Superior temporal gyrus (tissue), 1 donor: ENCODE data around the gene DAB2IP.
"Not testable (repeated sequence)": the region's sequence is repeated elsewhere in the genome, so short reads cannot be mapped to it uniquely, and the experiment has no call there.

Source experiments
- DNase-seq: peaks from one replicate; pipeline ENCODE4 v3.0.0-alpha.2; 2016; ENCODE audit errors: extremely low spot score

The DAB2IP gene

DNA sequence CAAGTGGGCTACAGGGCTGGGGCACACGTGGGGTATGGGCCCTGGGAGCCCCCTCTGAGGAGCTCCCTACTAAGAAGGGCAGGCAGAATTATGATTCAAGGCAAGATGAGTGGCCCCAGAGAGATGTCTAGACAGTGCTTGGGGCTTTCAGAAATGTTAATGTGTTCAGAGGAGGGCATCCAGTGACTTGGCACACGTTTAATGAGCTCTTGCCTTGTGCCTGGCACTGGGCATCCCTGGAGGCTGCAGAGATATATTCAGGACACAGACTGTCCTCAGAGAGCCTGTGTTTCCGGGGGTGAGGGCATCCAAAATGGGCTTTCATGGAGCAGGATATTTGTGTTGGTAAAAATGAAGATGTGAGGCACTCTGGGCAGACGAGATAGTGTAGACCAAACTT is 25.4 kb upstream of the DAB2IP start:
- DNase-seq = no peak

DNA sequence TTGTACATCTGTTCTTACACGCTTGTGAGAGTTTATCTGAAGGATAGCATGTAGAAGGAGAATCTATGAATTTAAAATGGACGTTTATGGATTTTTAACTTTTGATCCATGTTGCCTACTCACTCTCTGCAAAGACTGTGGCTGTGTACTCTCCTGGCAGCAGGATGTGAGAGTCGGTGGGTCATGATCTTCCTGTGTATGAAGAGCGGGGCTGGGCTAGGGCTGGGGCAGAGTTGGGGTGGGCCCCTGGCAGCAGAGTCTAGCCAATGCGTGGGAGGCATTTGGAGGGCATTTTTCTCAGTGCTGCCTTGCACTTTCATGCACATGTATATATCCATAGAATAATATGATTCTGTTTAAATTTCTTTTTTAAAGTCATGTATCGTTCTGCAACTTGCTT is 24.0 kb upstream of the DAB2IP start:
- no peak for DNase-seq

DNA sequence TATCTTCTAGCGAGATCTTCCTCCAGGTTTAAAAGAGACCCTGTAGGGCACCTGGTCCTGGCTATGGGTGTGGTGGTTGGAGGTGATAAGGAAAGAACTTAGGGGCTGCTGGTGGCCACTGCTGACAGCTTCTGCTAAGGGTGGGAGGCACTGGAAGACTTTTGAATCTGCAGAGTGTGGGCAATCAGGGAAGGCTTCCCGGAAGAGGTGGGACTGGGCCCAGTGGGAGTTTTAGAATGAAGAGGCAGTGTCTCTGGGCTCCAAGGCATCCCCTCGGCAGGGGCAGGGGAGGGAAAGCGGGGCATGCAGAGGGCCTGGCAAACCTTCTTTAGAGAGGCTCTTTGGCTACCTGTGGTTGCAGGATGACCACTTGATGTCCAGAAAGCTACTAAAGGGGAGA is 23.0 kb upstream of the DAB2IP start:
- no peak for DNase-seq

DNA sequence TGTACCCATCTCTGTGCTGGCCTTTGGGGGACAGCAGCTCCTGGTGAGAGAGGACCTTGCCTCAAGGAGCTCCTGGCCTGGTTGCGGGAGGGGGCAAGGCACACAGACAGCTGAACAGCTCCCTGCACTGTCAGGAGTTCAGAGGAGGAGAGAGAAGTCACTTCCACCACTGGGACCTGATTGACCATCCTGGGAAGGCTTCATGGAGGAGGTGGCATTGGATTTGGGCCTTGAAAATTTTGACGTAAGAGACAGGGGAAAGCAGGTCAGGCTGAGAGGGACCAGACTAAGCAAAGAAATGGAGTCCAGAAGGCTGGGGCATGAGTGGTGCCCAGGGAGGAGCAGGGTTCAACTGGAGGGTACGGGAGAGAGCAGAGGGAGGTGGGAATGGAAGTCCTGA is 20.3 kb upstream of the DAB2IP start:
- DNase-seq = no peak

DNA sequence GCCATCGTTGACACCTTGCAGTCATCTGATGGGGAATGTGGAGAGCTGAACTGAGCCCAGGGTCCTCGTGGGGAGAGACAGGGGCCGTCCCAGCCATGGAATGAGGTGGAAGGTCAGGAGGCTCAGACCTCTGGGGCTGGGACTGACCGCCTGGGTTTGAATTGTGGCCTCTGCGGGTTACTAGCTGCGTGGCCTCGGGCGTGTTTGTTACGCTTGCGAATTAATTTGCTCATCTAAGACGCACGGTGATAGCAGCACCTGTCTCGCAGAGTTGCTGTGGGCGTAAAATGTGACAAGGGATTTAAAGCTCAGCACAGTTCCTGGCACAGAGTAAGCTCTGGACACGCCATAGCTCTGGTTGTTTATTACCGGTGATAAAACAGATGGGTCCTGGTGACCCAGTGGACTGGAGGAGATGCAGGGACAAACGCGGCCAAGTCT is 19.4 kb upstream of the DAB2IP start:
- DNase-seq = no peak

DNA sequence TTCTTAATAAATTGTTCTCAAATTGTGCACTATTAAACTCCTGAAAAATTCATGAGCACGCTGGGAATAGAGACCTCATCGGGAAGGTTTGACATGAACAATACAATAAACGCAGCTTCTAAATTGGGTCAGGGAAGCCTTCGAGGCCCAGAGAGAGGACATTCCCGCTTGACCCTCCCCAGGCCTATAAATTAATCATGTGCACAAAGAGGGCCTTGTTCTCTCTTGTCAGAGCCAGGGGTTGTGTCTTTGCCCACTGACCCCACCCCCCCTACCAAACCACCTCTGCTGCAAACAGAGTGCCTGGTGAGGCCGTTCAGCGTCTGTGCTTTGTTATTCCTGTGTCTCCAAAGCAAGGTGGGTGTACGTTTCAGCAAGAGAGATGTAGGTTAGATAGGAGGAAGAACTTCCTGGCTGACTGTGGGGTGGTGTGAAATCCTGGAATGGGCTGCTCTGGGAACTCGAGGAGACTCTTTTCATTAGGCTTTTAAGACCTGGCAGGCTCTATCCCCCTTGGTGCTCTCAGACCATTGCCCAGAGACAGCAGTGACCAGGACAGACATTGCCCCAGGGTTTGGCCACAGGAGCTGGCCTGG is 18.2 kb upstream of the DAB2IP start:
- DNase-seq = no peak

DNA sequence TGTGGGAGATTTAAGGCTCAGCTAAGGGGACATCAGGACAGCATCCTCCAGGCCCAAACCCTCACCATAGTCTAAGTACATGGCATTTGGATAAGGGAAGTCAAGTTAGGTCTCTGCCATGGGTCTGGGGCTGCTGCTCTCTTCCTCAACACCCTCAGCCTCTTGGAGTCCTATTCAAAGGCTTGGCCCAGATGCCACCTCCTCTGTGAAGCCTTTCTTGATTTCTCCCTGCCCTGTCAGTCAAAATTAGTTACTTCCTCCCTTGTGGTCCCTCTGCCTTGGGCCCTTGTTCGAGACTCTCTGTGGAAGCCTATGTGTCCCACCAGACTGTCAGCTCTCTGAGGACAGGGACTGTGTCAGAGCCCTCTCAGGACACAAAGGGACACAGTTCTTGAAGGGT is 17.7 kb upstream of the DAB2IP start:
- DNase-seq = no peak

DNA sequence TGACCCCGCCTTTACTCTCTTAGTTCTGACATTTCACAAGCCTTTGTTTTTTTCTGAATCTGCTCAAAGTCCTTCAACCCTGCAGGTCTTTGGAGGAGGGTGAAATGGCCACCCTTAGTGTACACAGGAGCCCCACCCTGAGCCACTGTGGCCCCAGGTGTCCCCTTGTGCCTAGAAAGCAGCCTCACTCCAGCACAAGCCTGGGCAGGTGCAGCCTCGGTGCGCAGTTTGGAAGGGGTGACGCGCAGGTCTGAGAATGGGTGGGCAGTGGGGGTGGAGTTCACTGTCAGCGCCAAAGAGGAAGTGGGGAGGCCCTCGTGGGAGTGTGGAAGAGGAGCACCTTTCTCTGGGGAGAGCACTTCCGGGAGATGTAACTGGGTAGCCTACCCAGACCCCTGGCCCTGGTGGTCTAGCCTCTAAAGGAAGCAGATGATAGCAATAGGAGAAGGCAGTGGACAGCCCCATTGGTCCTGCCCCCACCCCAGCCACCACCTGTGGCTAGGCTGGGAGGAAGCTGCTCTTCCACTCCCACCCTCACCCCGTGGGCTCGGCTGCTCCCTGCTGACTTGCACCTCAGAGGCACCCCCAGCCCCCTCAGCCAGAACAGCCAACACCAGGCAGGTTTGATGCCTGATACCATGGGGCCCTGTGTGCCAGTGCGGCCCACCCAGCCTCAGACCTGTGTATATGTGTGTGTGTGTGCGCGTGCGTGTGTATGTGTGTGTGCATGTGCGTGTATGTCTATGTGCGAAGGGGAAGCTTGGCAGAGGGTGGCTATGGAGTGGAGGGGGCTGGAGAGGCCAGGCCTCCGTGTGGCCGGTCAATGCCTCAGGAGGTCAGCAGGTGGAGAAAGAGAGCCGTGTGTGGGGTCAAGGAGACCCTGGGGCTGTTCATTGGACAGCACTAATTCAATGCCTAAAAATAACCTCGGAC is 16.8 kb upstream of the DAB2IP start:
- peak; percentile 60 for DNase-seq

DNA sequence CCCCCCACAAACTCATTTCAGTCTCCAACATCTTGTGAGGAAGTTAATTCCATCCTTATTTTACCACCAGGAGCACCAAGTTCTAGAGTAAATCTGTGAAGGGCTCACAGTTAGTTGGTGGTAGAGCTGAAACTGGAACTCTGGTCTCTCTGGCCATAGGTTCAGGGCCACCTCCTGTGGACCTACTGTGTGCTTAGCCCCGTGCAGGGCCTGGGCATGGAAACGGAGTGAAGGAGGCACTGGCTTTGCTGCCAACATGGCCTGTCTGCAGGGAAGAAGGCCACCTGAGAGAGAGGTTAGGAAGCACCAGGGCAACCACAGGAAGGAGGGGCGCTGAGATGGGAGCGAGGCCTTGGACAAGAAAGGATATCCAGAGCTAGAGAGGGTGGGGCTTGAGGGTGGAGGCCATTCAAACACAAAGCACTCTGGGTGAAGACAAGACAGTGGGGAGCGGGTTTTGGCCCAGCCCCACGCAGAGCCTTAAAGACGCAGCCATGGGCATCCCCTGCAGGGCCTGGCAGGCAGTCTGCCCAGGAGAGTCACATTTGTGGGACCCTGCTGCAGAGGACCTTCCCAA is 16.0 kb upstream of the DAB2IP start:
- DNase-seq = no peak

DNA sequence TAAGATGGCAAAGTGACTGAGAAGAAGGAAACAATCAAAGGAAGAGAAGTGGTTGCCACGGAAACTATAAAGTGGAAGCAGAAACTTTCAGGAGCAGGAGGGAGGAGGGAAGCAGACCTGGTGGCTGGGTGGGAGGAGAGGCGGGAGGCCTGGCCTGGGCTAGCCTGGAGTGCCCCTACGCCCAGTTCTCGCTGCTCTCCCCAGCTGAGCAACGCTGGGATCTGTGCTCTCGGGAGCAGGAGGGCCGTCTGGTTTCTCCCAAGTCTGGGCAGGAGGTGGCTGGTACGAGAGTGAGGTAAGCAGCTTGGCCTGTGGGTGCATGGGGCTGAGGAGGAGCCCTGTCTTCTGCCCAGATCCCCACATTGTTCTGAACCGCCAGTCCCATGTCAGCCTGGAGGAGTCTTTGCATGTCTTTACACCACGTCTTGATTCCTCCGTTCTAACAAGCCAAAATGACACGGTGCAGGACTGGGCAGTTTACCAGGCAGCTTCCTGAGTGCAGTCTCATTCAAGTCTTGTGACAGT is 15.0 kb upstream of the DAB2IP start:
- peak; percentile 45 for DNase-seq

DNA sequence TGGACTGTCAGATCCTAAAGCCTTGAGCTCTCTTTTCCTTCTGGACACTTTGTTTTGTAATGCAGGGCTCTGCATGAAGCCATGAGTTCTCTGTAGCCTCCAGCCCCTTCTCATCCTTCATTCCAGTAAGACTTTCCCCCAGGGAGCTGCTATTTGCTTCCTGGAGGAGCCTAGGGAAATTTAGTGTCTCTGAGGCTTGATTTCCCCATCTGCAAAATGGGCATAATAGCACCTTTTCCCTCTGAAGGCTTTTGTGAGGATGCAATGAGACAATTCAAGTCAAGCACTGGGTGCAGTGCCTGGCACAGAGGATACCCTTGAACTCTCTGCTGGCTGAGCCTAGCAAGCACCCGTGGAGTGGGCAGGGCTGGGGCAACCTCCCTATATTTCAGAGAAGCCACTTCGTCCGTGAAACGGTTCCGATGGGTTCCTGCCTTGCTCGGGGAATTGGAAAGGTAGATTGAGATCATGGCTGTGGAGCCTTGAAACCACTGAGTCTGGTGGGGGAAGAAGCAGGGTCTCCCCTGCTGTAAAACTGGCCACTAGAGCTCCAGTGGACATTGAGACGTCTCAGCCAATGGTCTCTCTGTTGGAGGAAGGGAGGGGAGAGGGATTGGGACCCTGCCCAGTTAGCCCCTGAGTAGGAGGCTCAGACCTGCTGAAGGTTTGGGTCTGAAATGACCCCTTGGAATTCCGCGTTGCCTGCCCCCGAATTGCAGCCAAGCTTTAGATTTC is 14.3 kb upstream of the DAB2IP start:
- no peak for DNase-seq

DNA sequence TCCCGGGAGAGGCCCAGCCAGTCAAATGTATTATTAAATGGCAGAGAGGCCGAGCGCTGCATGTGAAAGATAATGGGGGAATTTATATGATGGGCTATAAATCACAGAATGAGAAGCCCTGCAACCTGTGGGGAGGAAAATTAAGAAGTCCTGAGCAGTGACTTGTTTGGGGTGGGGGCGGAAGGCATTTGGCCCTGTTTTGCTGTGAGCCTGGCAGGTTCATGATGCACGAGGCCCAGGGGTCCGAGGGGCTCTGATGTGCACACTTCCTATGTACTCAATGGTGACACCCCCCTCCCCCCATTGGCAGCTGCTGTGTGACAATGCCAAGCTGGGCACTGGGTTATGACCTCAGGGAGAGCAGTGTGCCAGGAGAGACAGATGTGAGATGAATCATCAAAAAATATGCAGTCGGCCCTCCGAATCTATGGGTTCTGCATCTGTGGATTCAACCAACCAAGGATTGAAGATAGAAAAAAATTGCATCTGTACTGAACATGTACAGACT is 13.7 kb upstream of the DAB2IP start:
- DNase-seq = peak; percentile 92

DNA sequence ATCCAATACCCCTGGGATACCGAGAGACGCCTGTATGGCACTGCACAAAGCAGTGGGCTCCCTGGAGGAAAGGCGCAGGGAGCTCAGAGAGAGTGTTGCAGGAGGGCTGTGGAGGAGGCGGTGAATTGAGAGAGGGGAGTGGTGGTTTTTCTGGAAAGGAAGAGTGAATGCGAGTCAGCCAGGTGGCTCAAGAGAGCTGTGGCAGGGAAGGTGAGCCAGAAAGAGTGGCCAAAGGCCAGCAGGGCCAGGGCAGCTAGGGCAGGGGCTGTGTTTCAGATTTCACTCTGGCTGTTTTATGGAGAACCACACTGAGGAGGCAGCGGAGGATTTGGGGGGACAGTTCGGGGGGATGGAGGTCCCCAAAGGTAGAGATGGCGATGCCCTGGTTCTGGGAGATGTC is 13.0 kb upstream of the DAB2IP start:
- DNase-seq = no peak

DNA sequence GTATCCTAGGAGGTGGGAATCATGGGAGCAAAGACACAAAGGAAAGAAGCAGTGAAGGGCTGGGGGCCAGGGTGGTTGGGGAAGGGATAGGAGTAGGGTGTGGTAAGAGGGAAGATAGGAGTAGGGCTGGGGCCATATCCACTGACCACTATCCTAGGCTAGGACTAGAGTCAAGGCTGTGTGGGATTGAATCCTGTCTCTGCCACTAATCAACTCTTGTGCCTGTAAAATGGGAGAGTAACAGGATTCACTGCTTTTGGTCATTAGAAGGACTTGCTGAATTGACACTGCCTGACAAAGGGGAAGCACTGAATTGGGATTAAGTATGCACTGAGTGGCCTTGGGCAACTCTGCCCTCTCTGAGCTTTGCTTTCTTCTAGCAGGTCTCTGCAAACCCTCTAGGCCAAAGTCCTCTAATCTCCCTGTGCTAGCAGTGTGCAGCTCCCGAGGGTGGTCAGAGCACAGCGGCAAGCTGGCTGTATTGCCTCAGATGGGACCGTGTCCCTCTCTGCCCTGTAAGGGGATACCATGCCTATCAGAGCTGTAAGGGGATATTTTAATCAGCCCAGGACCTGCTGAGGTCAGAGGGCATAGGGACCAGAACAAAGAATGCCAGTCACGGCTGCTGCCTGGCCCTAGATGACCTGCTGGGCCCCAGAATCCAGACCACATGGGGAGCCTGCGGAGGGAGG is 12.4 kb upstream of the DAB2IP start:
- no peak for DNase-seq

DNA sequence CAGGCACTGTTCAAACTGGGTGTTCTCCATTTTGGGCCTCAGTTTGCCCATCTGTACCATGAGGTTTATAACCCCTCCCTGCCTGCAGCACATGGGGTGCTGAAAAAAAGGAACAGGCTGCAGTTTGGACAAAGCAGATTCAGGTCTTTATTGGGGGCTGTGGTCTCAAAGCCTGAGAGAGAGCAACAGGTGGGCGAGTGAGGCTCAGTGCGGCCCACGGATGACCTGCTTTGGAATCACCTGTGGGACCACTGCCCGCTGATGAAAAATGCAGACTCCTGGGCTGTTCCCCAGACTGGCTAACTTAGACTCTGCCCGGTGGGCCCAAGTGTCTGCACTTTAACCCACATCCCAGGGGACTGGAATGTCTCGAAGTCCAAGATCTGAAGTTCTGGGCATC is 11.8 kb upstream of the DAB2IP start:
- no peak for DNase-seq

DNA sequence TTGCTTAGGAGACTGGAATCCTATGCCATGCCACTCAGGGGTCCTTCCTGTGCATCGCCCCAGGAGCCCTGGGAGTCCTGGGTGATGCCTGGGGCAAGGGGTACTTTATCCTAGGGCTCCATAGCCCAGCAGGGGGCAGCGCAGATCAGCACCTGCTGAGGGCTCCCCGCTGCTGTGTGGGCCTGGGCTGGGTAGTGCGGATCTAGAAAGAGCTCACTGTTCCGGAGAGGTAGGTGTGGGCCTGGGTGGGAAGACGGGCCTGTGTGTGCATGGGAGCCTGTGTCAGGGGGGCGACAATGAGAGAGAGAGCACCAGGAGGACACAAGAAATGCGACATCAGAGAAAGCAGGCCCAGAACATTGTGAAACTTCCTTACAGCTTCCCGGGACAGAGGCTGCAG is 11.4 kb upstream of the DAB2IP start:
- DNase-seq = peak; percentile 66

DNA sequence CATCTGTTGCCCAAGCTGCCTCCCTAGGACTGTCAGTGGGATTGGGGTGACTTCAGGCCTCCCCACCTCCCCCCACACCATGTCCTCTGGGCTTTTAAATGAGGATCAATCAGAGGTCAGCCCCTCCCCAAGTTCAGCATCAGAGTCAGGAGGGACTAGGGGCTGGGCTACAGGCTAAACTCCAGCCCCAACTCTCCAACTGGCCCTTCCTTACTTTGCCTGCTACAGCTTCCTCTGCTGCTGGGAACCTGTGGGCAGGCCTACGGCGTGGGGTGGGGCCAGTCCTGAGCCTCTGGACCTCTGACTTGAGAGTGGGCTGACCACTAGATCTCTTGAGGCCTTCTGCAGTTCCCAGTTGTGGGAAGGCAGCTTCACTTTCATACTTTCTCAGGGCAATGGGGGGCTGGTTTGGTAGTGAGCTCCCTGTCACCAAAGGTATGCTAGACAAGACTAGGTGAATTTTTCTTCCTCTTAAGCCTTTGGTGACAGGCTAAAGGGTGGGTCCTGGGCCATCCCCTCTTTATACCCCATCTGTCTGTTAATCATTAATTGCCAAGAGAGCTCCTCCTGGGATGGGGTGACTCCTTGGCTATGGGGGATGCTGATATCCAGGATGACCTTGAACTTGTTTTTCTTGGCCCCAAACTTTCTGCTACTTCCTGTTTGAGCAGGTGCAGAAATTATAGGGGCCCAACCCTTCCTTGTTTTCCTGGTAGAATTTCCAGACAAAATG is 10.8 kb upstream of the DAB2IP start:
- no peak for DNase-seq

DNA sequence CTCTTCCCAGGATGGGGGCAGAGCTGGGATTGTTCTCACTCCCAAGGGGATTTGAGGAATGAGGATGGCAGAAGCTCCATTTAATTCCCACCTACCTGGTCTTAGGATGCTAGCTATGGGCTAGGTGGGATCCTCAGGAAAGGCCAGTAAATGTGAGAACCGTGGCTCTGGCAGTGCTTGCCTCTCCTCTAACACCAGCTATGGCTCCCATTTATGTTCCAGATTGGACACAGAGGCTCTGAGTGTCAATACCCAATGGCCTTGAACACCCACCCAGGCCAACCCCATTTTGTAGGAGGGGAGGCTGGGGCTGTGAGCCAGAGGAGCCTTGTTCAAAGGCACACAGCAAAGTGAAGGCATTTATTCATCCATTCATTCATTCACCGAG is 10.2 kb upstream of the DAB2IP start:
- DNase-seq = no peak

DNA sequence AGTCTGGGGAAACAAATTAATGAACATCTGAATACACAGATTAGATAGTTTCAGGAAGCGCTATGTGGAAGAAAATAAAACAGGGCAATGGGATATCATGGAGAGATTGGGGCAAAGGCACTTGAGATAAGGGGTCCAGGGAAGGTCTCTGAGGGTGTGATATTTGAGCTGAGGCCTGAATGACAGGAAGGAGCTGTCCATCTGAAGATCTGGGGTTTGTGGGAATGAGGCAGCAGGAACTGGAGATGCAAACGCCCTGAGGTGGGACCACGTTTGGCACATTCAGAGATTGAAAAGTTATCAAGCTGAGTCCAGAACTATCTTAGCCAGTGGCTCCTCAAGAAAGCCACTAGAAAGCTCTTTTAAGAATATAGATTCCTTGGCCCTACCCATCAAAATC is 8.7 kb upstream of the DAB2IP start:
- no peak for DNase-seq

DNA sequence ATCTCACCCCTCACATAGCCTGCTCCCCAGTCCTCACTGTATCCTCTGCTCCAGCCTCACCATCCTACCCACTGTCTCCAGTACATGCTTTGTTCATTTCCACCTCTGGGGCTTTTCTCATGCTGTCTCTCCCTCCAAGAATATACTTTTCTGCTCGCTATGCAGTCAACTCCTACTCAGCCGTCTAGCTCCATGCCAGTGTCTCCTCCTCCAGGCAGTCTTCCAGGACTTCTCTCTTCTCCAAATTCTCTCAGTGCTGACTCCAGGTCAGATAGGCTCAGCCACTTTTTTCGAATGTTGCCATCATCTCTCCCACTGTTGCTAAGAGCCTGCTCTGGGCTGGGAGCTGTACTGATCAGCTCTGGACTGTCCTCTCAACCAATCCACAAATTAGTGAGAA is 8.0 kb upstream of the DAB2IP start:
- no peak for DNase-seq

DNA sequence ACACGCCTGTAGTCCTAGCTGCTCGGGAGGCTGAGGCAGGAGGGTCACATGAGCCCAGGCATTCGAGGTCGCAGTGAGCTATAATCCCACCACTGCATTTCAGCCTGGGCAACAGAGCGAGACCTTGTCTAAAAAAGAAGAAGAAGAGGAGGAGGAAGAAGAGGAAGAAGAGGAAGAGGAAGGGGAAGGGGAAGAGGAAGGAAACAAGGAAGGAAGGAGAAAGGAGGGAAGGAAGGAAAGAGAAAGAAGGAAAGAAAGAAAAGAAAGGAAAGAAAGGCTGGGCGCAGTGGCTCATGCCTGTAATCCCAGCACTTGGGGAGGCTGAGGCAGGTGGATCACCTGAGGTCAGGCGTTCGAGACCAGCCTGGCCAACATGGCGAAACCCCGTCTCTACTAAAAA is 7.4 kb upstream of the DAB2IP start:
- not testable (repeated sequence) for DNase-seq
